ENCODE results near the gene SLC35E2B.
"Not testable (repeated sequence)": the region's sequence is repeated elsewhere in the genome, so short reads cannot be mapped to it uniquely, and the experiment has no call there.

- not testable (repeated sequence) for TF ChIP-seq POLR2AphosphoS5, POLR2A, CTCF (IDR thresholded peaks at IDR 0.05)
Observed at GRCh38 chr1:1737675-1738590, 45.3 kb upstream of the SLC35E2B start.

All from transverse colon (tissue), 4 donors.